Stimulated activated CD4-positive, alpha-beta T cell treated with anti-CD3 and anti-CD28 coated beads, Interleukin-12 subunit alpha, Interleukin-12 subunit beta, amount 100 ng/mL, for 4 hours (primary cell): ENCODE results near the gene EHD4.

Experiments used
- DNase-seq: peaks from one replicate; pipeline ENCODE4 v3.0.0-alpha.2; 2020

Gene EHD4

GRCh38 chr15:41994772-41995475 is 22.6 kb upstream of the EHD4 start:
- no peak for DNase-seq

GRCh38 chr15:41994171-41994650 is 21.9 kb upstream of the EHD4 start:
- DNase-seq = no peak

- no peak for DNase-seq
Measured at GRCh38 chr15:41993472-41994170, 21.3 kb upstream of the EHD4 start.

- no peak for DNase-seq
Measured at GRCh38 chr15:41992803-41993190, 20.4 kb upstream of the EHD4 start.

- DNase-seq = no peak
Measured at GRCh38 chr15:41992151-41992802, 19.9 kb upstream of the EHD4 start.

- no peak for DNase-seq
Measured at GRCh38 chr15:41990691-41991090, 18.3 kb upstream of the EHD4 start.

- no peak for DNase-seq
Measured at GRCh38 chr15:41990243-41990605, 17.9 kb upstream of the EHD4 start.

GRCh38 chr15:41989573-41990242 is 17.4 kb upstream of the EHD4 start:
- peak; percentile 89 for DNase-seq

- no peak for DNase-seq
Measured at GRCh38 chr15:41988896-41989572, 16.7 kb upstream of the EHD4 start.

GRCh38 chr15:41987925-41988275 is 15.5 kb upstream of the EHD4 start:
- no peak for DNase-seq

- DNase-seq = no peak
Measured at GRCh38 chr15:41987246-41987924, 15.0 kb upstream of the EHD4 start.

GRCh38 chr15:41985236-41986160 is 13.1 kb upstream of the EHD4 start:
- no peak for DNase-seq

- no peak for DNase-seq
Measured at GRCh38 chr15:41984622-41985021, 12.3 kb upstream of the EHD4 start.

GRCh38 chr15:41983621-41984571 is 11.5 kb upstream of the EHD4 start:
- no peak for DNase-seq

GRCh38 chr15:41983221-41983620 is 10.9 kb upstream of the EHD4 start:
- DNase-seq = no peak

- DNase-seq = no peak
Measured at GRCh38 chr15:41982133-41982930, 10.0 kb upstream of the EHD4 start.

- no peak for DNase-seq
Measured at GRCh38 chr15:41981371-41982132, 9.2 kb upstream of the EHD4 start.

GRCh38 chr15:41980654-41981323 is 8.4 kb upstream of the EHD4 start:
- no peak for DNase-seq
